ENCODE data around the gene CHMP1A. TPM values are rescaled to one million over a fixed set of nuclear protein-coding genes. Genes with fewer than 3 reads are reported as not detected.
A peak's percentile ranks its signal among the peaks of the same experiment; 100 is the strongest.
"Not testable (repeated sequence)": the region's sequence is repeated elsewhere in the genome, so short reads cannot be mapped to it uniquely, and the experiment has no call there.

The CHMP1A gene
- total RNA-seq, 1 experiment from 2014 or later = 132 TPM

- peak; percentile 99 for DNase-seq
- Mint-ChIP-seq H3K27ac (ENCODE audit: unreplicated experiment) (peak within 1 kb of the TSS; percentile 93), H3K4me3 (ENCODE audit: low read depth, unreplicated experiment) (peak within 1 kb of the TSS; percentile 87), H3K9me3 (ENCODE audit: low read depth, unreplicated experiment) (no peaks in the 10 kb centered on the region), H3K36me3 (ENCODE audit: insufficient read depth, unreplicated experiment) (peaks cover 78% of the 10 kb centered on the region), H3K27me3 (ENCODE audit: unreplicated experiment) (no peaks in the 10 kb centered on the region), H3K4me1 (ENCODE audit: low read depth, unreplicated experiment) (no peaks in the 10 kb centered on the region)
- CTCF ChIA-PET = interaction anchor here (0.5 to 2.4 kb wide), 8 partner anchors 8 to 1343 kb away, joined by 3 to 17 read pairs (median 4); partner anchors contain the start of gene CDK10
- TF ChIP-seq CTCF (IDR thresholded peaks at IDR 0.05; ENCODE audit: unreplicated experiment) = no peak
- BruUV-seq (replicated peaks) = no TSS peak
- intact Hi-C loops (cut with micrococcal nuclease; ENCODE audit: unreplicated experiment) = no loop called here
These were observed 44.2 kb upstream of the CHMP1A start, which contains the start of gene SPATA2L for GRCh38 chr16:89701425-89702406. SPATA2L (minus strand) TSS chr16:89701705; CDS start chr16:89701232, 473 bp downstream.

GRCh38 chr16:89700649-89701424, 43.3 kb upstream of the CHMP1A start:
- no TSS peak for BruUV-seq (replicated peaks)
- Mint-ChIP-seq H3K27me3 (ENCODE audit: unreplicated experiment) (no peaks in the 10 kb centered on the region), H3K27ac (ENCODE audit: unreplicated experiment) (peak overlapping the region; percentile 93), H3K4me3 (ENCODE audit: low read depth, unreplicated experiment) (peak overlapping the region; percentile 87), H3K36me3 (ENCODE audit: insufficient read depth, unreplicated experiment) (peaks cover 81% of the 10 kb centered on the region), H3K4me1 (ENCODE audit: low read depth, unreplicated experiment) (no peaks in the 10 kb centered on the region), H3K9me3 (ENCODE audit: low read depth, unreplicated experiment) (no peaks in the 10 kb centered on the region)
- peak; percentile 77 for DNase-seq
- no peak for TF ChIP-seq CTCF (IDR thresholded peaks at IDR 0.05; ENCODE audit: unreplicated experiment)
- CTCF ChIA-PET = interaction anchor here (0.5 to 2.4 kb wide), 16 partner anchors 9 to 1342 kb away, joined by 3 to 17 read pairs (median 4); partner anchors contain the start of genes CDK10, FANCA and VPS9D1
- intact Hi-C loops (cut with micrococcal nuclease; ENCODE audit: unreplicated experiment) = no loop called here

- intact Hi-C loops (cut with micrococcal nuclease; ENCODE audit: unreplicated experiment) = no loop called here
- CTCF ChIA-PET = interaction anchor here (0.5 to 2.4 kb wide), 16 partner anchors 9 to 1034 kb away, joined by 3 to 17 read pairs (median 4); partner anchors contain the start of genes CDK10, FANCA and VPS9D1
- no TSS peak for BruUV-seq (replicated peaks)
- peak; percentile 100 for DNase-seq
- Mint-ChIP-seq H3K27me3 (ENCODE audit: unreplicated experiment) (no peaks in the 10 kb centered on the region), H3K27ac (ENCODE audit: unreplicated experiment) (peak overlapping the region; percentile 93), H3K4me1 (ENCODE audit: low read depth, unreplicated experiment) (no peaks in the 10 kb centered on the region), H3K4me3 (ENCODE audit: low read depth, unreplicated experiment) (peak overlapping the region; percentile 87), H3K36me3 (ENCODE audit: insufficient read depth, unreplicated experiment) (peaks cover 83% of the 10 kb centered on the region), H3K9me3 (ENCODE audit: low read depth, unreplicated experiment) (no peaks in the 10 kb centered on the region)
- peak; percentile 83 for TF ChIP-seq CTCF (IDR thresholded peaks at IDR 0.05; ENCODE audit: unreplicated experiment)
These were observed 42.7 kb upstream of the CHMP1A start for GRCh38 chr16:89700100-89700648.

GRCh38 chr16:89699629-89700099, 42.2 kb upstream of the CHMP1A start:
- Mint-ChIP-seq H3K36me3 (ENCODE audit: insufficient read depth, unreplicated experiment) (peaks cover 84% of the 10 kb centered on the region), H3K4me3 (ENCODE audit: low read depth, unreplicated experiment) (peak overlapping the region; percentile 87), H3K27ac (ENCODE audit: unreplicated experiment) (peak overlapping the region; percentile 93)
- CTCF ChIA-PET = interaction anchor here (0.5 to 2.4 kb wide), 15 partner anchors 10 to 1034 kb away, joined by 3 to 17 read pairs (median 4); partner anchors contain the start of genes CDK10, FANCA and VPS9D1
- DNase-seq; H3K27me3 Mint-ChIP-seq (ENCODE audit: unreplicated experiment); BruUV-seq (replicated peaks); H3K9me3 Mint-ChIP-seq (ENCODE audit: low read depth, unreplicated experiment); intact Hi-C loops (cut with micrococcal nuclease; ENCODE audit: unreplicated experiment); H3K4me1 Mint-ChIP-seq (ENCODE audit: low read depth, unreplicated experiment): not testable (repeated sequence)

- CTCF ChIA-PET = interaction anchor here (0.6 to 0.8 kb wide), 2 partner anchors 9 to 72 kb away, joined by 3 to 6 read pairs; no protein-coding TSS in a partner anchor
- H3K27me3 Mint-ChIP-seq (ENCODE audit: unreplicated experiment); DNase-seq; intact Hi-C loops (cut with micrococcal nuclease; ENCODE audit: unreplicated experiment); BruUV-seq (replicated peaks); H3K9me3 Mint-ChIP-seq (ENCODE audit: low read depth, unreplicated experiment); H3K4me1 Mint-ChIP-seq (ENCODE audit: low read depth, unreplicated experiment): not testable (repeated sequence)
- H3K36me3 Mint-ChIP-seq (ENCODE audit: insufficient read depth, unreplicated experiment) = peaks cover 84% of the 10 kb centered on the region
- H3K4me3 Mint-ChIP-seq (ENCODE audit: low read depth, unreplicated experiment) = peak overlapping the region; percentile 25
- peak overlapping the region; percentile 48 for H3K27ac Mint-ChIP-seq (ENCODE audit: unreplicated experiment)
These were observed 41.2 kb upstream of the CHMP1A start for GRCh38 chr16:89698717-89699116.
